ENCODE results near the gene RHBG. TPM values are rescaled to one million over a fixed set of nuclear protein-coding genes. Genes with fewer than 3 reads are reported as not detected.

RHBG gene
- total RNA-seq, 2 donors from 2014 or later, result 0.85 TPM; not detected in 1

GRCh38 chr1:156431769-156432668 is 63.0 kb downstream of the RHBG start:
- intact Hi-C loops (cut with DNase I), result no loop called here
- Histone ChIP-seq H3K4me3 (no peak overlapping the region), H3K4me1 (replicated peaks) (peaks cover 7% of the 10 kb centered on the region), H3K9me3 (no peaks in the 10 kb centered on the region), H3K27ac (no peak overlapping the region), H3K27me3 (replicated peaks; ENCODE audit: insufficient read depth) (peaks cover 27% of the 10 kb centered on the region), H3K36me3 (no peaks in the 10 kb centered on the region)
- no peak for TF ChIP-seq CTCF (IDR thresholded peaks at IDR 0.05)
- TF ChIP-seq POLR2A (IDR thresholded peaks at IDR 0.05), result no peak
- TF ChIP-seq POLR2AphosphoS5 (IDR thresholded peaks at IDR 0.05), result no peak
- DNase-seq (ENCODE audit: low spot score), result no peak
- 20% methylated on average over 12 of the region's 12 CpGs for WGBS

GRCh38 chr1:156432669-156433018 is 63.6 kb downstream of the RHBG start:
- TF ChIP-seq POLR2AphosphoS5 (IDR thresholded peaks at IDR 0.05) (no peak), POLR2A (IDR thresholded peaks at IDR 0.05) (no peak), CTCF (IDR thresholded peaks at IDR 0.05) (no peak)
- Histone ChIP-seq H3K4me3 (no peak overlapping the region), H3K4me1 (replicated peaks) (peaks cover 7% of the 10 kb centered on the region), H3K9me3 (no peaks in the 10 kb centered on the region), H3K27ac (no peak overlapping the region), H3K36me3 (no peaks in the 10 kb centered on the region), H3K27me3 (replicated peaks; ENCODE audit: insufficient read depth) (peaks cover 33% of the 10 kb centered on the region)
- intact Hi-C loops (cut with DNase I), result no loop called here
- DNase-seq (ENCODE audit: low spot score), result no peak
- WGBS, result 11% methylated on average over 11 of the region's 11 CpGs

- Histone ChIP-seq H3K27me3 (replicated peaks; ENCODE audit: insufficient read depth) (peaks cover 34% of the 10 kb centered on the region), H3K27ac (no peak overlapping the region), H3K4me3 (no peak overlapping the region), H3K9me3 (no peaks in the 10 kb centered on the region), H3K36me3 (no peaks in the 10 kb centered on the region), H3K4me1 (replicated peaks) (peaks cover 7% of the 10 kb centered on the region)
- TF ChIP-seq CTCF (IDR thresholded peaks at IDR 0.05), result no peak
- no peak for TF ChIP-seq POLR2AphosphoS5 (IDR thresholded peaks at IDR 0.05)
- no peak for TF ChIP-seq POLR2A (IDR thresholded peaks at IDR 0.05)
- no peak for DNase-seq (ENCODE audit: low spot score)
- 32% methylated on average over 4 of the region's 4 CpGs for WGBS
- intact Hi-C loops (cut with DNase I), result no loop called here
Measured at GRCh38 chr1:156433032-156433431, 64.0 kb downstream of the RHBG start.

- no peaks in the 10 kb centered on the region for H3K9me3 ChIP-seq
- H3K36me3 ChIP-seq, result no peaks in the 10 kb centered on the region
- H3K4me1 ChIP-seq (replicated peaks), result peaks cover 7% of the 10 kb centered on the region
- 33% methylated on average over 1 of the region's 1 CpG for WGBS
- TF ChIP-seq POLR2AphosphoS5 (IDR thresholded peaks at IDR 0.05) (no peak), POLR2A (IDR thresholded peaks at IDR 0.05) (no peak), CTCF (IDR thresholded peaks at IDR 0.05) (no peak)
- H3K27me3 ChIP-seq (replicated peaks; ENCODE audit: insufficient read depth), result peaks cover 40% of the 10 kb centered on the region
- intact Hi-C loops (cut with DNase I), result no loop called here
- no peak overlapping the region for H3K4me3 ChIP-seq
- DNase-seq (ENCODE audit: low spot score), result no peak
- no peak overlapping the region for H3K27ac ChIP-seq
Measured at GRCh38 chr1:156433602-156434001, 64.6 kb downstream of the RHBG start.

MicroRNAs within 50 kb of the gene (microRNA counts, 767-probe panel; counts per million panel counts)
- microRNA hsa-miR-9-5p, result 431 to 1,531 counts per million in 2 donors

Small RNA genes within 50 kb of the gene (microRNA-seq; reads per million reads assigned to microRNA genes)
- gene MIR9-1, result not detected

Small RNA genes within 50 kb of the gene (small RNA-seq; reads per million reads assigned to genes)
- 0 reads per million in 2 donors for gene MIR9-1

Other genes starting within 250 kb of the RHBG start
- gene SEMA4A, start 215.6 kb upstream of the RHBG start, total RNA-seq, result 10 to 100 TPM; 22.9 to 44.9 TPM
- gene SLC25A44, start 175.1 kb upstream of the RHBG start, total RNA-seq, result 10 to 100 TPM; 14.2 to 16.5 TPM
- gene PMF1, start 156.2 kb upstream of the RHBG start, total RNA-seq, result 100 to 1,000 TPM in 1 of 2 donors, 10 to 100 TPM in 1; 64.6 to 125 TPM
- gene BGLAP, start 127.0 kb upstream of the RHBG start, total RNA-seq, result 1 to 10 TPM; 1.8 to 5.7 TPM
- gene PAQR6, start 121.2 kb upstream of the RHBG start, total RNA-seq, result 1 to 10 TPM; 2.8 to 8.6 TPM
- gene SMG5, start 86.4 kb upstream of the RHBG start, total RNA-seq, result 100 to 1,000 TPM in 1 of 2 donors, 10 to 100 TPM in 1; 49.1 to 113 TPM
- gene TMEM79, start 84.9 kb upstream of the RHBG start, total RNA-seq, result 10 to 100 TPM; 20.7 to 34.3 TPM
- gene GLMP, start 73.5 kb upstream of the RHBG start, total RNA-seq, result 100 to 1,000 TPM in 1 of 2 donors, 10 to 100 TPM in 1; 91.7 to 132 TPM
- 1 to 10 TPM in 1 of 2 donors, not detected in 1; 1.1 TPM for gene VHLL, start 69.9 kb upstream of the RHBG start, total RNA-seq
- gene CCT3, start 30.9 kb upstream of the RHBG start, total RNA-seq, result 100 to 1,000 TPM; 144 to 167 TPM
- 10 to 100 TPM in 1 of 2 donors, not detected in 1; 58.7 TPM for gene TSACC, start 30.7 kb upstream of the RHBG start, total RNA-seq
- gene MEF2D, start 131.6 kb downstream of the RHBG start, total RNA-seq, result 100 to 1,000 TPM in 1 of 2 donors, 10 to 100 TPM in 1; 52.1 to 128 TPM
- gene IQGAP3, start 203.4 kb downstream of the RHBG start, total RNA-seq, result 1 to 10 TPM; 1.5 to 3.0 TPM
- not detected for gene TTC24, start 210.5 kb downstream of the RHBG start, total RNA-seq
- gene NAXE, start 222.6 kb downstream of the RHBG start, total RNA-seq, result 100 to 1,000 TPM; 118 to 188 TPM
- gene GPATCH4, start 232.3 kb downstream of the RHBG start, total RNA-seq, result 10 to 100 TPM; 20.9 to 27.5 TPM

Measured in prostate gland (tissue), 2 donors.